ENCODE data around the gene SLC16A14.

Gene SLC16A14

GRCh38 chr2:229996320-229996719, 72.4 kb downstream of the SLC16A14 start (continued):
- TF ChIP-seq ELK4 (IDR thresholded peaks at IDR 0.05; ENCODE audit: borderline replicate concordance, low read depth, low read length) (no peak), ZNF354C (tag by site-specific recombination; IDR thresholded peaks at IDR 0.05; ENCODE audit: borderline replicate concordance, low read depth) (no peak), SP7 (tag by site-specific recombination; IDR thresholded peaks at IDR 0.05) (no peak), ZNF645 (tag by site-specific recombination; IDR thresholded peaks at IDR 0.05) (no peak)

GRCh38 chr2:229993236-229993635, 75.5 kb downstream of the SLC16A14 start:
- H3K9me3 ChIP-seq (ENCODE audit: control insufficient read depth, insufficient read depth, low read depth, low read length): no peaks in the 10 kb centered on the region
- no peak overlapping the region for H3K4me3 ChIP-seq (ENCODE audit: low read depth, low read length)
- no peak overlapping the region for H3K27ac ChIP-seq (ENCODE audit: extremely low read depth, low read depth, low read length)
- ChIA-PET CTCF (no interaction called here), POLR2A (no interaction called here)
- TF ChIP-seq OSR2 (tag by site-specific recombination; IDR thresholded peaks at IDR 0.05) (no peak), FEZF1 (tag by site-specific recombination; IDR thresholded peaks at IDR 0.05) (no peak), ZSCAN30 (tag by site-specific recombination; IDR thresholded peaks at IDR 0.05) (no peak), REST (tag by site-specific recombination; IDR thresholded peaks at IDR 0.05) (no peak), ZNF248 (tag by site-specific recombination; IDR thresholded peaks at IDR 0.05) (no peak), ZNF426 (tag by site-specific recombination; IDR thresholded peaks at IDR 0.05) (no peak), ZNF768 (tag by site-specific recombination; IDR thresholded peaks at IDR 0.05) (no peak), GLI4 (tag by site-specific recombination; IDR thresholded peaks at IDR 0.05) (no peak), ZNF830 (tag by site-specific recombination; IDR thresholded peaks at IDR 0.05; ENCODE audit: low read depth) (no peak)
- no peaks in the 10 kb centered on the region for H3K4me1 ChIP-seq (ENCODE audit: control insufficient read depth, insufficient read depth, low read length)
- no peaks in the 10 kb centered on the region for H3K36me3 ChIP-seq (ENCODE audit: control insufficient read depth in 2 of 2, insufficient read depth in 1 of 2, low read length in 2 of 2)

All from HEK293 (cell line).